SU-DHL-6 (cell line): ENCODE measurements around the gene ELOB.

Experiments used
- CTCF ChIP-seq: fragments of 200-600 bp; sonication (generic); IDR thresholded peaks from one replicate; pipeline ENCODE4 v1.5.1; 2017; ENCODE audit warnings: antibody characterized with exemption, mild to moderate bottlenecking, low read length, moderate library complexity; ENCODE audit not compliant: insufficient read depth, poor library complexity, severe bottlenecking
- EZH2phosphoT487 ChIP-seq: fragments of 200-600 bp; sonication (generic), shearing (Covaris generic); conservative IDR thresholded peaks from 2 replicates; pipeline ENCODE4 v1.6.1; 2018; ENCODE audit warnings: mild to moderate bottlenecking, antibody characterized with exemption, low read length, moderate library complexity, mixed read lengths

- TF ChIP-seq CTCF (no peak), EZH2phosphoT487 (no peak)
These were observed 29.2 kb upstream of the ELOB start for GRCh38 chr16:2806286-2806685.
